Measurements from ENCODE around the gene SHFL. TPM values are rescaled to one million over a fixed set of nuclear protein-coding genes. Genes with fewer than 3 reads are reported as not detected.
A peak's percentile ranks its signal among the peaks of the same experiment; 100 is the strongest.

The SHFL gene
- polyA plus RNA-seq, 1 donor from 2014 or later = 1.2 TPM

DNA sequence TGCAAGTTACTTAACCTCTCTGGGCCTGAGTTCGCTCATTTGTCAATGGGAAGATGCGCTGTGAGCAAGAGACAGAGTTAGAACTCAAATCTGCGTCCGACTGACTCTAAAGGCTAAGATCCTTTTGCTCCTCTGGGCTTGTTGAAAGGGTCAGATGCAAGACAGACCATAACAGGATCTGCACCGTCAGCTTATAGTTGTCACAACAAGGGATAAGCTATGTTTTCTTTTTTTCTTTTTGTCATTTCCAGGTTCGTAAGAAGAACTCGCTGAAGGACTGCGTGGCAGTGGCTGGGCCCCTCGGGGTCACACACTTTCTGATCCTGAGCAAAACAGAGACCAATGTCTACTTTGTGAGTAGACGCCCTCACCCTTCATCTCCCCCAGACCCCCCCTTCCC, 21.1 kb downstream of the SHFL start:
- H3K4me2 ChIP-seq (ENCODE audit: low read length) = peak overlapping the region; percentile 80
- H3K4me3 ChIP-seq (ENCODE audit: low read length) = peak overlapping the region; percentile 94

DNA sequence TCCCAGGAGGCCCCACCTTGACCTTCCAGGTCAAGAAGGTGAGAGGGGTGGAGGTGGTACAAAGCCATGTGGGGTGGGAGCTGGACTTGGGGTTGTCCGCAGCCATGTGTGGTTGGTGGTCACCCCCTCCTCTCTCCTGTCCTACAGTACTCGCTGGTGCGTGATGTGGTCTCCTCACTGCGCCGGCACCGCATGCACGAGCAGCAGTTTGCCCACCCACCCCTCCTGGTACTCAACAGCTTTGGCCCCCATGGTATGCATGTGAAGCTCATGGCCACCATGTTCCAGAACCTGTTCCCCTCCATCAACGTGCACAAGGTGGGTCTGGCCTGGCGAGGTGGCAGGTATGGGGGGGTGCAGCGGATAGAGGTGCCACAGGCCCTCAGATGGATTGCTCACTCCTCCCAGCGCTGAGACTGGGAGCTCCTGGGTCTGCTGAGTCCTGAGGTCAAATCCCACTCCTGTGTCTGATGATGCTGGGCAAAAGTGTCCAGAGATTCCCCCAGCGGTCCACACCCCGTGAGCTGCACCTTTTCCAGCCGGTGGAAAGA, 21.8 kb downstream of the SHFL start:
- no peaks in the 10 kb centered on the region for H3K9me2 ChIP-seq (ENCODE audit: insufficient read depth, low read length)
- H3K4me2 ChIP-seq (ENCODE audit: low read length) = no peak overlapping the region
- H3K4me3 ChIP-seq (ENCODE audit: low read length) = no peak overlapping the region
- H4K20me1 ChIP-seq (ENCODE audit: insufficient read depth) = no peaks in the 10 kb centered on the region
- no peaks in the 10 kb centered on the region for H3K27me3 ChIP-seq (ENCODE audit: insufficient read depth, low read depth, low read length)
- H3K9ac ChIP-seq (ENCODE audit: low read length) = no peak overlapping the region
- H3K36me3 ChIP-seq (ENCODE audit: insufficient read depth, low read length) = no peaks in the 10 kb centered on the region
- H3K27ac ChIP-seq (ENCODE audit: low read length) = no peak overlapping the region
- H3F3A ChIP-seq (ENCODE audit: insufficient read depth, low read length, poor library complexity, severe bottlenecking) = no peaks in the 10 kb centered on the region
- no peaks in the 10 kb centered on the region for H3K9me3 ChIP-seq (ENCODE audit: low read length)
- H2AFZ ChIP-seq (ENCODE audit: low read depth, low read length) = no peak overlapping the region
- peaks cover 12% of the 10 kb centered on the region for H3K79me2 ChIP-seq (replicated peaks; ENCODE audit: insufficient read depth, low read length)
- TF ChIP-seq EZH2 (IDR thresholded peaks at IDR 0.05; ENCODE audit: borderline replicate concordance, insufficient read depth, low read length, poor library complexity, severe bottlenecking) = no peak
- no peak for TF ChIP-seq POLR2AphosphoS5 (IDR thresholded peaks at IDR 0.05)
- no peak for TF ChIP-seq TAF1 (IDR thresholded peaks at IDR 0.05; ENCODE audit: low read depth)
- TF ChIP-seq, protein P1, sequence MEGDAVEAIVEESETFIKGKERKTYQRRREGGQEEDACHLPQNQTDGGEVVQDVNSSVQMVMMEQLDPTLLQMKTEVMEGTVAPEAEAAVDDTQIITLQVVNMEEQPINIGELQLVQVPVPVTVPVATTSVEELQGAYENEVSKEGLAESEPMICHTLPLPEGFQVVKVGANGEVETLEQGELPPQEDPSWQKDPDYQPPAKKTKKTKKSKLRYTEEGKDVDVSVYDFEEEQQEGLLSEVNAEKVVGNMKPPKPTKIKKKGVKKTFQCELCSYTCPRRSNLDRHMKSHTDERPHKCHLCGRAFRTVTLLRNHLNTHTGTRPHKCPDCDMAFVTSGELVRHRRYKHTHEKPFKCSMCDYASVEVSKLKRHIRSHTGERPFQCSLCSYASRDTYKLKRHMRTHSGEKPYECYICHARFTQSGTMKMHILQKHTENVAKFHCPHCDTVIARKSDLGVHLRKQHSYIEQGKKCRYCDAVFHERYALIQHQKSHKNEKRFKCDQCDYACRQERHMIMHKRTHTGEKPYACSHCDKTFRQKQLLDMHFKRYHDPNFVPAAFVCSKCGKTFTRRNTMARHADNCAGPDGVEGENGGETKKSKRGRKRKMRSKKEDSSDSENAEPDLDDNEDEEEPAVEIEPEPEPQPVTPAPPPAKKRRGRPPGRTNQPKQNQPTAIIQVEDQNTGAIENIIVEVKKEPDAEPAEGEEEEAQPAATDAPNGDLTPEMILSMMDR (IDR thresholded peaks at IDR 0.05; ENCODE audit: poor library complexity, severe bottlenecking) = no peak
- TF ChIP-seq EP300 (conservative IDR thresholded peaks at IDR 0.05; ENCODE audit: poor library complexity, severe bottlenecking) = no peak
- no peak for TF ChIP-seq RAD21 (conservative IDR thresholded peaks at IDR 0.05)
- TF ChIP-seq, protein P2, sequence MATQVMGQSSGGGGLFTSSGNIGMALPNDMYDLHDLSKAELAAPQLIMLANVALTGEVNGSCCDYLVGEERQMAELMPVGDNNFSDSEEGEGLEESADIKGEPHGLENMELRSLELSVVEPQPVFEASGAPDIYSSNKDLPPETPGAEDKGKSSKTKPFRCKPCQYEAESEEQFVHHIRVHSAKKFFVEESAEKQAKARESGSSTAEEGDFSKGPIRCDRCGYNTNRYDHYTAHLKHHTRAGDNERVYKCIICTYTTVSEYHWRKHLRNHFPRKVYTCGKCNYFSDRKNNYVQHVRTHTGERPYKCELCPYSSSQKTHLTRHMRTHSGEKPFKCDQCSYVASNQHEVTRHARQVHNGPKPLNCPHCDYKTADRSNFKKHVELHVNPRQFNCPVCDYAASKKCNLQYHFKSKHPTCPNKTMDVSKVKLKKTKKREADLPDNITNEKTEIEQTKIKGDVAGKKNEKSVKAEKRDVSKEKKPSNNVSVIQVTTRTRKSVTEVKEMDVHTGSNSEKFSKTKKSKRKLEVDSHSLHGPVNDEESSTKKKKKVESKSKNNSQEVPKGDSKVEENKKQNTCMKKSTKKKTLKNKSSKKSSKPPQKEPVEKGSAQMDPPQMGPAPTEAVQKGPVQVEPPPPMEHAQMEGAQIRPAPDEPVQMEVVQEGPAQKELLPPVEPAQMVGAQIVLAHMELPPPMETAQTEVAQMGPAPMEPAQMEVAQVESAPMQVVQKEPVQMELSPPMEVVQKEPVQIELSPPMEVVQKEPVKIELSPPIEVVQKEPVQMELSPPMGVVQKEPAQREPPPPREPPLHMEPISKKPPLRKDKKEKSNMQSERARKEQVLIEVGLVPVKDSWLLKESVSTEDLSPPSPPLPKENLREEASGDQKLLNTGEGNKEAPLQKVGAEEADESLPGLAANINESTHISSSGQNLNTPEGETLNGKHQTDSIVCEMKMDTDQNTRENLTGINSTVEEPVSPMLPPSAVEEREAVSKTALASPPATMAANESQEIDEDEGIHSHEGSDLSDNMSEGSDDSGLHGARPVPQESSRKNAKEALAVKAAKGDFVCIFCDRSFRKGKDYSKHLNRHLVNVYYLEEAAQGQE (IDR thresholded peaks at IDR 0.05; ENCODE audit: borderline replicate concordance) = no peak
- no peak for TF ChIP-seq SMC3 (conservative IDR thresholded peaks at IDR 0.05; ENCODE audit: poor library complexity)
- TF ChIP-seq MXI1 (conservative IDR thresholded peaks at IDR 0.05; ENCODE audit: poor library complexity, severe bottlenecking) = no peak

More for the DNA sequence above, 21.1 kb downstream of the SHFL start:
- TF ChIP-seq RAD21 (conservative IDR thresholded peaks at IDR 0.05) (no peak), POLR2AphosphoS5 (IDR thresholded peaks at IDR 0.05) (no peak), TAF1 (IDR thresholded peaks at IDR 0.05; ENCODE audit: low read depth) (no peak), MXI1 (conservative IDR thresholded peaks at IDR 0.05; ENCODE audit: poor library complexity, severe bottlenecking) (no peak), EZH2 (IDR thresholded peaks at IDR 0.05; ENCODE audit: borderline replicate concordance, insufficient read depth, low read length, poor library complexity, severe bottlenecking) (no peak), EP300 (conservative IDR thresholded peaks at IDR 0.05; ENCODE audit: poor library complexity, severe bottlenecking) (no peak), SMC3 (conservative IDR thresholded peaks at IDR 0.05; ENCODE audit: poor library complexity) (no peak)
- TF ChIP-seq, protein P2 (IDR thresholded peaks at IDR 0.05; ENCODE audit: borderline replicate concordance) = no peak
- TF ChIP-seq, protein P1 (IDR thresholded peaks at IDR 0.05; ENCODE audit: poor library complexity, severe bottlenecking) = no peak
- Histone ChIP-seq H3K27me3 (ENCODE audit: insufficient read depth, low read depth, low read length) (no peaks in the 10 kb centered on the region), H3K9ac (ENCODE audit: low read length) (peak overlapping the region; percentile 75), H2AFZ (ENCODE audit: low read depth, low read length) (no peak overlapping the region), H4K20me1 (ENCODE audit: insufficient read depth) (no peaks in the 10 kb centered on the region), H3K9me2 (ENCODE audit: insufficient read depth, low read length) (no peaks in the 10 kb centered on the region), H3K9me3 (ENCODE audit: low read length) (no peaks in the 10 kb centered on the region), H3K79me2 (replicated peaks; ENCODE audit: insufficient read depth, low read length) (peaks cover 12% of the 10 kb centered on the region), H3K36me3 (ENCODE audit: insufficient read depth, low read length) (no peaks in the 10 kb centered on the region), H3F3A (ENCODE audit: insufficient read depth, low read length, poor library complexity, severe bottlenecking) (no peaks in the 10 kb centered on the region), H3K27ac (ENCODE audit: low read length) (no peak overlapping the region)

Measured in neural cell (in vitro differentiated cells).